GM21737 (cell line): ENCODE results near the gene YPEL4.
"Not testable (repeated sequence)": the region's sequence is repeated elsewhere in the genome, so short reads cannot be mapped to it uniquely, and the experiment has no call there.

Source experiments
- ATAC-seq: cut with Tn5 transposase; IDR thresholded peaks from one replicate; pipeline ENCODE4 v1.9.1; 2021; ENCODE audit warnings: mild to moderate bottlenecking, moderate library complexity; ENCODE audit not compliant: unreplicated experiment

YPEL4 gene

GRCh38 chr11:57649826-57650738 is at the start of gene YPEL4:
YPEL4 (minus strand) TSS chr11:57649912; CDS start chr11:57647107, 2,805 bp downstream.
- ATAC-seq = no peak

DNA sequence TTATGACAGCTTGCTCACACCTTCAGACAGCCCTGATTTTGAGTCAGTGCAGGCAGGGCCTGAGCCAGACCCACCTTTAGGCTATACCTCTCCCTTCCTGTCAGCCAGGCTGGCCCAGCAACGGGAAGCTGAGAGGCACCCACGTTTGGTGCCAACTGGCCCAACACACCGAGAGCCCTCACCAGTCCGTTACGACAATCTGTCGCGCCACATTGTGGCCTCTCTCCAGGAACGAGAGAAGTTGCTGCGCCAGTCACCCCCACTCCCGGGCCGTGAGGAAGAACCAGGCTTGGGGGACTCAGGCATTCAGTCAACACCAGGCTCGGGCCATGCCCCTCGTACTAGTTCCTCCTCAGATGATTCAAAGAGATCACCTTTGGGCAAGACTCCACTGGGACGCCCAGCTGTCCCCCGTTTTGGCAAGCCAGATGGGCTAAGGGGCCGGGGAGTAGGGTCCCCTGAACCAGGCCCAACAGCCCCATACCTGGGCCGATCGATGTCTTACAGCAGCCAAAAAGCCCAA is 49.2 kb upstream of the YPEL4 start:
- ATAC-seq = no peak

DNA sequence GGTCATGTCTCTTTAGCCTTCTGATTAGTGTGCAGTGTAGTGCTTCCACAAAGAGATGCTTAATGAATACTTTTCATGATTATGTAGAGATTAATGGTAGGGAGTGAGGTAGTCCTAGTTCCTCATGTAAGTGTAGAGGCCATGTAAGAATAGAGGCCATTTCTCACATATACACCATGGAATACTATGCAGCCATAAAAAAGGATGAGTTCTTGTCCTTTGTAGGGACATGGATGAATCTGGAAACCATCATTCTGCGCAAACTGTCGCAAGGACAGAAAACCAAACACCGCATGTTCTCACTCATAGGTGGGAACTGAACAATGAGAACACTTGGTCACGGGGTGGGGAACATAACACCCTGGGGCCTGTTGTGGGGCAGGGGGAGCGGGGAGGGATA is 40.8 kb upstream of the YPEL4 start:
- ATAC-seq = not testable (repeated sequence)

DNA sequence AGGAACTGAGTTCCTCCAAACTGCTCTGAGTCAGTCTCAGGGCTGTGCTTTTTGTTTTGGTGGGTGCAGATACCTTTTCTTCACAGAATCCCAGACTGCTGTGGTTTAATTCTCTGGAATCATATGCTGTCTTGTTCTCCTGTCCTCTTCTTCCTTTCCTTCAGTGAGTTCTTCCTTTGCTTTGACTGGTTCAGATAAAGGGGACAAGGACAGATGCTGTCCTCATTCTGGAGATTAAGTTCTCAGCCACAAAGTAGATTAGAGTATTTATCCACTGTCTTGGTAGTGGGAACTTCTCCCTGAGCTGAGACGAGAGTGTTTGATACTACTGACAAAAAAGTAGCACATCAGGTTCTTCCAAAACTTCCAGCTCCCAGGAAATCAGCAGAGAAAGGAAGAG is 31.5 kb upstream of the YPEL4 start:
- ATAC-seq = no peak

DNA sequence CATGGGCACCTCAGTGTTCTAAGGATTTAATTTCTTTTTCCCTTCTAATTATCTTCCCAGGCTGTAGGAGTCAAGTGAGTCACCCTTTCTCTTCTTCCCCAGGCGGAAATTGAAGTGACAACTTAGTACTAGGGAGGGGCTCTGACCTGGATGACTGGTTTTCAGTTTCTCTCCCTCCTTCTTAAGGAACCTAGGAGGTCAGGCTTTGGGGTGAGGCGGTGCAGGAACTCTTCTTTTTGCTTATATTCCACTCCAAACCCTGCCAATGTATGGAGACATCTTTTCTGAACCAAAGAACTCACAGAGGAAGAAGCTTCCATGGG is 30.8 kb upstream of the YPEL4 start:
- no peak for ATAC-seq

GRCh38 chr11:57679396-57679795 is 29.7 kb upstream of the YPEL4 start:
- no peak for ATAC-seq

GRCh38 chr11:57675176-57675941 is 25.6 kb upstream of the YPEL4 start:
- no peak for ATAC-seq

DNA sequence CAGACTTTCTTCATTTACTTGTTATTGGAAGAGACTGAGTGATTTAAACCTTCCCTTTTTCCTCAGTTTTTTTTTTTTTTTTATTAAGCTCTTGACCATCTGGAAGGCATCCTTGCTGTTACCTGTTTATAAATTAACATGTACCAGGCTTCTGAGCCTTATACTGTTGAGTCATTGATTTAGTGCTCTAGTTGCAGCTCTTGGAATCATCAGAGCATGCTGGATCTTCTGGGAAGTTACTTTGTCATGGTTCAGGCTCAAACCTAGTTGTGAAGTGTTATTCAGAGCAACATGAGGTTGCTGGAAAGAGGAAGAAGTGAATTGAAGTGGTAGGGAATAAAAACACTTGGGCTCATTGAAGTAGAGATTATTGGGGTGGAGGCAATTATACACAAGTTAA is 24.5 kb upstream of the YPEL4 start:
- ATAC-seq = no peak

GRCh38 chr11:57668434-57668782 is 18.7 kb upstream of the YPEL4 start:
- ATAC-seq = peak; percentile 13

- peak; percentile 76 for ATAC-seq
These were observed 18.2 kb upstream of the YPEL4 start, which contains the start of gene ZDHHC5 for GRCh38 chr11:57667736-57668433. ZDHHC5 (plus strand) TSS chr11:57668114; CDS start chr11:57673091, 4,977 bp downstream.

- peak; percentile 58 for ATAC-seq
These were observed 17.5 kb upstream of the YPEL4 start for GRCh38 chr11:57667117-57667735.

DNA sequence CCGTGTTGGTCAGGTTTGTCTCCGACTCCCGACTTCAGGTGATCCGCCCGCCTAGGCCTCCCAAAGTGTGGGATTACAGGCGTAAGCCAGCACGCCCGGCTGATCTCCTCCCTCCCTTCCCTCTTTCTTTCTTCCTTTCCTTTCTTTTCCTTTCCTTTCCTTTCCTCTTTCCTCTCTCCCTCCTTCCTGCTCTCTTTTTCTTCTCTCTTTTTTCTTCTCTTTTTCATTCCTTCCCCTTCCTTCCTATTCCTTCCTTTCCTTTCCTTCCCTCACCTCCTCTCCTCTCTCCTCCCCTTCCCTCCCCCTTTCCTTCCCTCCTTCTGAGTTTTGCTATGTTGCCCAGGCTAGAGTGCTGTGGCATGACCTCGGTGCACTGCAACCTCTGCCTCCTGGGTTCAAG is 14.3 kb upstream of the YPEL4 start:
- no peak for ATAC-seq

DNA sequence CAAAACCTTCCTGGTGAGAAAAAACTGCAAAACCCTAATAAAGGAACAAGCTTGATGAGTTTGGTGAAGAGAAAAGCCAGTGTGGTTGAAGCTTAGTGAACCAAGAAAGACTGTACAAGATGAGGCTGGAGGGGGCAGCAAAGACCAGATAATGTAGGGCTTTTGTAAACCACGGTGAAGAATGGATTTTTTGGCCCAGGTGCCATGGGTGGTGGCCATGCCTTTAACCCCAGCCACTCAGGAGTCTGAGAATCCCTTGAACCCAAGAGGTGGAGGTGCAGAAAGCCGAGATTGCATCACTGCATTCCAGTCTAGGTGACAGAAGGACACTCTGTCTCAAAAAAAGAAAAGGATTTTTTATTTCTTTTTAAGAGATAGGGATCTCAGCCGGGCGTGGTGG is 13.2 kb upstream of the YPEL4 start:
- no peak for ATAC-seq

DNA sequence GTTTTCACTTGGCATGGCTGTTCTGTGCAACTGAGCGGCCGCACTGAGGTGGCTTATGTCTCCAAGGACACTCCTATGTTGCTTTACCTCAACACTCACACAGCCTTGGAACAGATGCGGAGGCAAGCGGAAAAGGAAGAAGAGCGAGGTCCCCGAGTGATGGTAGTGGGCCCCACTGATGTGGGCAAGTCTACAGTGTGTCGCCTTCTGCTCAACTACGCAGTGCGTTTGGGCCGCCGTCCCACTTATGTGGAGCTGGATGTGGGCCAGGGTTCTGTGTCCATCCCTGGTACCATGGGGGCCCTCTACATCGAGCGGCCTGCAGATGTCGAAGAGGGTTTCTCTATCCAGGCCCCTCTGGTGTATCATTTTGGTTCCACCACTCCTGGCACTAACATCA is 10.0 kb upstream of the YPEL4 start:
- no peak for ATAC-seq

DNA sequence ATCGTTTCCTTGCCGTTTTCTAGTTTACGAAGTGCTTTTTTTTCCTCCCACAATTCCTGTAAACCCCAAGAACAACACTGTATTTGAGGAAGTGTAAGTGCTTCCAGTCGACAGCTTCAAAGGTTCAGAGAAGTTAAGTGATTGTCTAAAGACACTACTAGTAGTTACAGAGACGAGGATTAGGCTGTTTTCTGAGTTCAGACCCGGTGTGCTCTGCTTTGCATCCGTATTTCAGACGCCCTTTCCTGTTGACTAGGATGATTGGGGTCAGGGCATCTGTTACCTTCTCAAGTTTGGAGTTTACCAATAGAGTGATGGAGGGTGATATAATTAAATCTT is 8.3 kb upstream of the YPEL4 start:
- no peak for ATAC-seq

DNA sequence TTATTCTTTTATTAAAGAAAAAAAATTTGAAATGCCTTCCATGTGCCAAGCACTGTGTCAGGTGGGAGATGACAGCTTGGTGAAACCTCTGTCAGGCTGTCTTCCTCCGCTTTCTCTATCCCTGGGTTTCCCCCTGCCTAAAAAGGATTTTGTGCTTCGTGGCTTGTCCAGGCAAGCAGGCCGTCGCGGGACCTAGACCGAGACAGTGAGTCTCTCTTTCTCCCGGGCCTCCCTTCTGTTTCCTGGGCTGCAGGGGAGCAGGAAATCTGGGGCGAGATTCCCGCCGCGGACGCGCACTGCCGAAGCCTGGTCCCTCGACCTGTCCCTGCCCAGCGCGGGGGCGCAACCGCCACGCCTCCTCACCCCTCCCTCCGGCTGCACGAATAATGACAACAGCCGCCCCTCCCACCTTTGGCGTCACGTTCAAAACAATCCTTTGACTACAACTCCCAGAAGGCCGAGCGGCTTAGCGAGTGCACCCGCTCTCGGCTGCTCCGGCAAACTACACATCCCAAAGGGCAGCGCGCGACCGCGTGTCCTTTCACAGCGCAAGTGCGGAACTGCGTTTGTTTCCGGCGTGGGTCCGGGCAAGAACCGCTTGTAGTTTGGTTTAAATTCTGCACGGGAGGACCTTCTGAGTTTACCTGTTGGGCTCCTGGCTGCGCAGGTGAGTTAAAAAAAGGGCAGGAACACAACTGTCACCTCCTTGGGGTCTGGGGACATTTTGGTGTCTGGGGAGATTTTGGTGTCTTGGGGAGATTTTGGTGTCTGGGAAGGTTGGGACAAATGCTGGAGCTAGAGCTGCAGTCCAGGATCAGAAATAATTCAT is 7.7 kb upstream of the YPEL4 start, which contains the start of gene CLP1:
Gene CLP1 (plus strand): TSS at position 569 of the 829 bp plus-strand sequence. CDS start 1,715 bp downstream, outside the sequence.
- peak; percentile 93 for ATAC-seq

DNA sequence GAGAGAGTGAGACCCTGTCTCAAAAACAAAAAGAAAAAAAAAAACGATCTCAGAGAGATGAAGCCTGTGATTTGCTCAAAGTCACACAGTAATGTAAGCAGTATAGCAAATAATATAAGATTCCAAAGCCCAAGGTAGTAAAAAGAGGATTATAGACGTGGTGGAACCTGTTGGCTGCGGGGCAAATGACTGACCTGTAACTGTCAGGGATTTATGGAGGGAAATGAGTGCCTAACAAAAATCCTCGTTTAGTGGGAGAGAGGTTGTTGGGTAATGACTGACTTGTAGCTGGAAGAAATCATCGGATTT is 7.1 kb upstream of the YPEL4 start:
- ATAC-seq = no peak

- no peak for ATAC-seq
These were observed 3.5 kb upstream of the YPEL4 start for GRCh38 chr11:57653163-57653562.

GRCh38 chr11:57652662-57653061 is 3.0 kb upstream of the YPEL4 start:
- no peak for ATAC-seq

- ATAC-seq = not testable (repeated sequence)
These were observed 2.5 kb upstream of the YPEL4 start for GRCh38 chr11:57652230-57652629.
